ENCODE results near the gene NF1. TPM values are rescaled to one million over a fixed set of nuclear protein-coding genes. Genes with fewer than 3 reads are reported as not detected.

NF1 gene
- total RNA-seq, 1 donor from 2014 or later, result 42.5 TPM

GRCh38 chr17:31291820-31292219 lies 197.0 kb downstream of the NF1 start:
- H3K9me3 ChIP-seq (replicated peaks), result no peaks in the 10 kb centered on the region
- no peak overlapping the region for H3K4me3 ChIP-seq
- H3K36me3 ChIP-seq, result peaks cover 19% of the 10 kb centered on the region
- intact Hi-C loops (cut with micrococcal nuclease), result no loop called here
- H3K27me3 ChIP-seq (ENCODE audit: low read depth), result no peaks in the 10 kb centered on the region
- no peak for DNase-seq
- H3K27ac ChIP-seq (replicated peaks), result no peak overlapping the region
- H3K4me1 ChIP-seq, result no peaks in the 10 kb centered on the region
- no peak for TF ChIP-seq CTCF (IDR thresholded peaks at IDR 0.05; ENCODE audit: borderline replicate concordance)

DNA sequence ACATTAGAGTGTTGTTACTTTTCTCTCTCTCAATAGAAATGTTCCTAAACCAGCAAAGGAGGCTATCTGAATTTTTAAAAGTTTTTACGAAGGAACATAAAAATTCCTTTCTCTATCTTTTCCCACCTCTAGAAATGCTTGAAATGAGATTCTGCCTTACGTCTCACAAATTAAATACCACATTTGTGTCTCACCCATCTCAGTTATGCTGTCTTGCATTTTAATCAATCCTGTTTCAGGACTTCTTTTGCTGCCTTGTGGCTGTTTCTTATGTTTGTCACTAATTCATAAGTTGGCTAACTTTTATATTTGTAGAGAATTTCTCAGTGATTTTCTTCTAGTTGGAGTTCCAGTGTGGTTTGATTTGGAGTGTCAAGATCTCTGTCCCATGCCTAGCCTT lies 198.8 kb downstream of the NF1 start:
- no peaks in the 10 kb centered on the region for H3K27me3 ChIP-seq (ENCODE audit: low read depth)
- no peaks in the 10 kb centered on the region for H3K4me1 ChIP-seq
- H3K36me3 ChIP-seq, result peaks cover 14% of the 10 kb centered on the region
- DNase-seq, result no peak
- H3K27ac ChIP-seq (replicated peaks), result no peak overlapping the region
- no peaks in the 10 kb centered on the region for H3K9me3 ChIP-seq (replicated peaks)
- TF ChIP-seq CTCF (IDR thresholded peaks at IDR 0.05; ENCODE audit: borderline replicate concordance), result no peak
- no peak overlapping the region for H3K4me3 ChIP-seq
- intact Hi-C loops (cut with micrococcal nuclease), result no loop called here

DNA sequence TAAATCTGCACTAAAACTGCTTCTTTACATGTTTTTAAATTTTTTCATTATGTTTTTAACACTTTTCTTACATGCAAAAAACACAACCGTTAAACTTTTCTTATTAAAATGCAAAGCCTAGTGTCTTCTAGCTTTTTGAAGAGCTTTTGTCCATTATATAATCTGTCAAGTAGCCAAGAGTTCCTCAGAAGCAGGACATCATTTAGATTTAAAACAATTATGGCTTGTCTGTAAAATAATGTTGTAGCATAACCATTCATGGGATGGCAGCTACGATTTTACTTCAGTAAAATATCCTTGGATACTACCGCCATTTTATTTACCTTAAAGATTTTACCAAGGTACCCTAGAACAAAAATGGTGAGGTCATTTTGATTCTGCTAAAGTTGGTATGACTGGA lies 199.5 kb downstream of the NF1 start:
- H3K4me3 ChIP-seq, result no peak overlapping the region
- no peaks in the 10 kb centered on the region for H3K27me3 ChIP-seq (ENCODE audit: low read depth)
- no peak overlapping the region for H3K27ac ChIP-seq (replicated peaks)
- no peaks in the 10 kb centered on the region for H3K4me1 ChIP-seq
- no peak for DNase-seq
- TF ChIP-seq CTCF (IDR thresholded peaks at IDR 0.05; ENCODE audit: borderline replicate concordance), result no peak
- intact Hi-C loops (cut with micrococcal nuclease), result no loop called here
- H3K9me3 ChIP-seq (replicated peaks), result no peaks in the 10 kb centered on the region
- peaks cover 14% of the 10 kb centered on the region for H3K36me3 ChIP-seq

DNA sequence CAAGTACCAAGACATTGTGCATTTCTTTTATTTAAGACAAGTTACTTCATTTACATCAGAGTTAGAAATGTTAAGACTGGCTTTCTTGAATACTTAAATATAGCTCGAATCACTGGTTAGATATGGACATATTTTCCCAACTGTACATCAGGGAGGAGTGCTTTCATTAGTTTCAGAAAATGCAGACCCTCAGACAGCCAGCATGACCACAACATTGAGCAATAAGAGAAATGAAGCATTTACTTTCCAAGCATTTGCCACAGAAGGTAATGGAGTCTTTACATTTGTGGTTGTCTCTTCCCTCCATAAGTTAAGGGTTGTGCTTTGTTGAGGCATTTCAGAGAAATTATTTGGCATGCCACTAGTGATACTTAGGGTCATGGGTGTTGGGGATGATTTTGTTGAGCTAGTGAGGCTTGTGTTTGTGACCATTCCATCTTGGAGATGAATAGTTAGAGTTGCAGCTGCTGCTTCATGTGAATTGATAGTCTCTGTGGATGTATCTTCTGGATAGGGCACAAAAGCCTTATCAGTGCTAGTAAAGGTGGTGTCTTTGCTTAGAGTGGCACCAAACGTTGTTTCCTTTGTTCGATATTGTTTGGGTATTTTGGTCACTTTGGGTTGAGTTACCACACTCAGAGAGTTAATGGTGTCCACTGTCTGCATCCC lies 200.2 kb downstream of the NF1 start:
- no peaks in the 10 kb centered on the region for H3K4me1 ChIP-seq
- DNase-seq, result no peak
- no peak for TF ChIP-seq CTCF (IDR thresholded peaks at IDR 0.05; ENCODE audit: borderline replicate concordance)
- H3K36me3 ChIP-seq, result peaks cover 14% of the 10 kb centered on the region
- no peaks in the 10 kb centered on the region for H3K9me3 ChIP-seq (replicated peaks)
- H3K27me3 ChIP-seq (ENCODE audit: low read depth), result no peaks in the 10 kb centered on the region
- no peak overlapping the region for H3K4me3 ChIP-seq
- no peak overlapping the region for H3K27ac ChIP-seq (replicated peaks)
- intact Hi-C loops (cut with micrococcal nuclease), result no loop called here

- no peaks in the 10 kb centered on the region for H3K9me3 ChIP-seq (replicated peaks)
- intact Hi-C loops (cut with micrococcal nuclease), result no loop called here
- no peaks in the 10 kb centered on the region for H3K27me3 ChIP-seq (ENCODE audit: low read depth)
- peaks cover 10% of the 10 kb centered on the region for H3K36me3 ChIP-seq
- no peak overlapping the region for H3K27ac ChIP-seq (replicated peaks)
- H3K4me1 ChIP-seq, result no peaks in the 10 kb centered on the region
- no peak for DNase-seq
- no peak for TF ChIP-seq CTCF (IDR thresholded peaks at IDR 0.05; ENCODE audit: borderline replicate concordance)
- no peak overlapping the region for H3K4me3 ChIP-seq
Observed at GRCh38 chr17:31295489-31295871, 200.7 kb downstream of the NF1 start.

Measured in left ventricle myocardium inferior (tissue), 1 donor.